ENCODE measurements around the gene PRSS38.

PRSS38 gene

DNA sequence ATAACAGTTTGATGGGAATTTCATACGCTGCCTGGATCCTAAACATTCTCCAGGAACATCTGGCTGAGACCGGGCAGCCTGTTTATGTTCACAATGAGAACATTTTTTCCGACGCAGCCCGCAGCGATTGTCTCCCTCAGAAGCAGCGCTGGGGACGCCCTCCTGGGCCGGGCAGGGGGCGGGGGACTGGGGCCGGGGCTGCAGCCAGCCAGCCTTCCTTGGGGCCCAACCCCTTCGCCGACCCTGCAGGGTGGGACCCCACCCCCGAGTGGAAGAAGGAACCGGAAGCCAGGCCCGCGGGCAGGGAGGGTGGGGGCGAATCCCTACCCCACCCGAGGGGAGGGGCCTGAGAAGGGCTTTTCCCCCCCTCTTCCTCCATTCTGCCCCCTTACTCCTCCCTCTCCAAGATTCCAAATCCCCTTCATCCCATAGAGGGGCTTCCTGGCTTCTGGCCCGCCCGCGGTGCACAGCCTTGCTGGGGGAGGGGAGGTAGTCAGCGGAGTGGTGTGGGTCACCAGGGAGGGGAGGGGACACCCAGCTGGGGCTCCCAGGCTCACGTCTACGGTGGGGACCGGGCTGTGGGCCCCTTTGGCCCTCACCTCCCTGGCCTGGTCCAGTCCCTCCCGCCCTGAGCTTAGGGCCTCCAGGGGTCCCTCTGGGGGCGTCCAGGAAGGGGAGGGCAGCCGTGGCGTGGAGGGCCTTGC, 71.7 kb downstream of the PRSS38 start:
- TF ChIP-seq, protein P1, sequence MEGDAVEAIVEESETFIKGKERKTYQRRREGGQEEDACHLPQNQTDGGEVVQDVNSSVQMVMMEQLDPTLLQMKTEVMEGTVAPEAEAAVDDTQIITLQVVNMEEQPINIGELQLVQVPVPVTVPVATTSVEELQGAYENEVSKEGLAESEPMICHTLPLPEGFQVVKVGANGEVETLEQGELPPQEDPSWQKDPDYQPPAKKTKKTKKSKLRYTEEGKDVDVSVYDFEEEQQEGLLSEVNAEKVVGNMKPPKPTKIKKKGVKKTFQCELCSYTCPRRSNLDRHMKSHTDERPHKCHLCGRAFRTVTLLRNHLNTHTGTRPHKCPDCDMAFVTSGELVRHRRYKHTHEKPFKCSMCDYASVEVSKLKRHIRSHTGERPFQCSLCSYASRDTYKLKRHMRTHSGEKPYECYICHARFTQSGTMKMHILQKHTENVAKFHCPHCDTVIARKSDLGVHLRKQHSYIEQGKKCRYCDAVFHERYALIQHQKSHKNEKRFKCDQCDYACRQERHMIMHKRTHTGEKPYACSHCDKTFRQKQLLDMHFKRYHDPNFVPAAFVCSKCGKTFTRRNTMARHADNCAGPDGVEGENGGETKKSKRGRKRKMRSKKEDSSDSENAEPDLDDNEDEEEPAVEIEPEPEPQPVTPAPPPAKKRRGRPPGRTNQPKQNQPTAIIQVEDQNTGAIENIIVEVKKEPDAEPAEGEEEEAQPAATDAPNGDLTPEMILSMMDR (IDR thresholded peaks at IDR 0.05) = no peak

DNA sequence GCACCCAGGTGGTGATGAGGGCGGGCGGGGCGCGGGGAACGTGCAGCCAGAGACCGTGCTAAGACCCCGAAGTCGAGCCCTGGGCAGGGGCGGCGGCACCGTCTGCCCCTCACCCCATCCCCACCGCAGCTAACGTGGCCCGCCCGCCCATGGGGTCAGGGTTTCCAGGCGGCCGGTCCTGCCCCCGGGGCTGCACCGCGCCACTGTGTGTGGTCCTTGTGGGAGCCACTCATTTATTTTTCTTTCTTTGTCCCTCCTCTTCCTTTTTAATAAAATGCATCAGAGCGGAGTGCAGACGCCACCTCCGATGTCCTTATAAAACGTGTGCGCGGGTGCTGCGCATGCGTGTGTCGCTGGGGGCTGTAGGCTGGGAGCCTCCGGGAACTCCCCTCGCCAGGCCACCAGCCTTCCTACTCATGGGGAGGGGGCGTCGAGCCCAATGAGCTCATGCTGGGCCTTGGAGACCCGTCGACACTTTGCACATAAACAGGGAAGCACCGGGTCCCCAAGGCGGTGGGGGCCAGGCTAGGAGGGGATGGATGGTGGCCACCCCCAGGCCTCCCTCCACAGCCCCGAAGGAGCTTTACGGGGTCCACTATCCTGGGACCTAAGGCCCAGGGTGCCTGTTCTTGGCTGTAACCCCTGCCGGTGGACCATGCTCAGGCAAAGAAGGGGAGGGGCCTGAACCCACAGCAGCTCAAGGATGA, 72.4 kb downstream of the PRSS38 start:
- no peaks in the 10 kb centered on the region for H3K9me3 ChIP-seq
- no peaks in the 10 kb centered on the region for H3K4me1 ChIP-seq (ENCODE audit: control insufficient read depth in 1 of 2, insufficient read depth in 1 of 2, low read depth in 1 of 2, low read length in 1 of 2)
- H3K27ac ChIP-seq = no peak overlapping the region
- TF ChIP-seq, protein P1 (IDR thresholded peaks at IDR 0.05) = no peak
- H3K4me3 ChIP-seq (ENCODE audit: low read depth in 1 of 2, low read length in 1 of 2) = no peak overlapping the region
- peaks cover 35% of the 10 kb centered on the region for H3K27me3 ChIP-seq
- no peaks in the 10 kb centered on the region for H3K36me3 ChIP-seq

More for the DNA sequence above, 71.7 kb downstream of the PRSS38 start:
- H3K27me3 ChIP-seq = peaks cover 35% of the 10 kb centered on the region
- no peaks in the 10 kb centered on the region for H3K36me3 ChIP-seq
- H3K4me3 ChIP-seq (ENCODE audit: low read depth in 1 of 2, low read length in 1 of 2) = no peak overlapping the region
- no peaks in the 10 kb centered on the region for H3K9me3 ChIP-seq
- no peaks in the 10 kb centered on the region for H3K4me1 ChIP-seq (ENCODE audit: control insufficient read depth in 1 of 2, insufficient read depth in 1 of 2, low read depth in 1 of 2, low read length in 1 of 2)
- H3K27ac ChIP-seq = no peak overlapping the region

DNA sequence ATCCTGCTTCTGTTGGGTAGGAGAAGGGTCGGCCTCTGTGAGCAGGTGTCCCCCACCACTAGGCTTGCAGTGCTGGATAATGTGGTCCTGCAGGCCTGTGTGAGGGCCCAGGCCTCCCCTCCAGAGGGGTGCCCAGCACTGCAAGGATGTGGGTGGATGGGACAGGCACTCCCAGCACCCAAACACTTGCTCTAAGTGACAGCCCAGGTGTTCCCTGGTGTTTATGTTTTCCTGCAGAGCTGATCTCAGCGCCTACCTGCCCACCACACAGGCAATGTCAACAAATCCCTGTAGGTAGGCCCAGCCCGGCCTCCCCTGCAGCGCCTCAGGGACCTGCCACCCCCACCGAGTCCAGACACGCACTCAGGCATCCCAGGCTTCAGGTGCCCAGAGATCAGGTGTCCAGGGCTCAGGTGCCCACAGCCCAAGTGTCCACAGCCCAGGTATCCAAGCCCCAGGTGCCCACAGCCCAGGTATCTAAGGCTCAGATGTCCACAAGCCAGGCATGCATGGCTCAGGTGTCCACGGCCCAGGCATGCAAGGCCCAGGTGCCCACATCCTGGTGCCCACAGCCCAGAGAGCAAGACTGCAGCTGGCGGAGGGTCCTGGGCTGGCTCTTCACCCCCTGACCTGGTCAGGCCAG, 73.0 kb downstream of the PRSS38 start:
- Histone ChIP-seq H3K4me1 (ENCODE audit: control insufficient read depth in 1 of 2, insufficient read depth in 1 of 2, low read depth in 1 of 2, low read length in 1 of 2) (no peaks in the 10 kb centered on the region), H3K9me3 (no peaks in the 10 kb centered on the region), H3K27ac (no peak overlapping the region), H3K4me3 (ENCODE audit: low read depth in 1 of 2, low read length in 1 of 2) (no peak overlapping the region), H3K27me3 (peaks cover 35% of the 10 kb centered on the region), H3K36me3 (no peaks in the 10 kb centered on the region)
- TF ChIP-seq, protein P1 (IDR thresholded peaks at IDR 0.05) = no peak

DNA sequence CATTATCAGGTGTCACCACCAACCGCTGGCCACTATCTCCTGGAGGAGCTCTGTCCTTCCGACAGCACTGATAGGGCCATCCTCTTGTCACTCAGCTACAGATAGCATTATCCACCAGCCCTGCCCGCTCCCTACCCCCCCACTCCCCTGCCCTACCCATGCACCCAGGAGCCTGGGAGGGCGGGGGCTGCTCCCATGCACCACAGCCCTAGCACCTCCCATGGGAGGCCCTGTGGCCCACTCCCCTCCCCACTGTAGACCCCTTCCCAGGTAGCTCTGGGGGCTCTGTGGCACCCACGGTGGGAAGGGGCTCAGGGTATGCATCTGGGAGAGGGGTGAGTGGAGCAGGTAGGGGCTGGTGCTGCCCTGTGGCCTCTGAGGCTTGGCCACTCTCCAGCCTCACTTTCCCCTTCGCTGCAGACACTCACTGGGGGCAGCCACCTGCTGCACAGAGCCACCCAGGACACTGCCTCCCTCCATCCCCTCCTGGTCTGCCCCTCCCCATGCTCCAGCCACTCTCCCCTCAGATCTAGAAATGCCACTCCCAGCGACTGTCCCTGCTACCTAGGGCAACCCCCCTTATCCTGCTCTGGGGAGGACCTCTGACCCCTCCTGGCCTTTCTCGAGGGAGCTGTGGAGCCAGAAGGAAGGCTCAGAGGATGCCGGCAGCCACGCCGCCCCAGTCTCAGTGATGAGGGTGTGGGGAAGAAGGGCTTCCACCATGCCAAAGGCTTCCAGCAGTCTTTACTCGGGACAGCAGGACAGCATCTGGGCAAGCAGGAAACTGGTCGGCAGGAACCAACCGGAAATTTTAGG, 73.8 kb downstream of the PRSS38 start:
- Histone ChIP-seq H3K9me3 (no peaks in the 10 kb centered on the region), H3K4me3 (ENCODE audit: low read depth in 1 of 2, low read length in 1 of 2) (no peak overlapping the region), H3K4me1 (ENCODE audit: control insufficient read depth in 1 of 2, insufficient read depth in 1 of 2, low read depth in 1 of 2, low read length in 1 of 2) (no peaks in the 10 kb centered on the region), H3K36me3 (no peaks in the 10 kb centered on the region), H3K27ac (no peak overlapping the region), H3K27me3 (peaks cover 35% of the 10 kb centered on the region)
- TF ChIP-seq, protein P1 (IDR thresholded peaks at IDR 0.05) = no peak

DNA sequence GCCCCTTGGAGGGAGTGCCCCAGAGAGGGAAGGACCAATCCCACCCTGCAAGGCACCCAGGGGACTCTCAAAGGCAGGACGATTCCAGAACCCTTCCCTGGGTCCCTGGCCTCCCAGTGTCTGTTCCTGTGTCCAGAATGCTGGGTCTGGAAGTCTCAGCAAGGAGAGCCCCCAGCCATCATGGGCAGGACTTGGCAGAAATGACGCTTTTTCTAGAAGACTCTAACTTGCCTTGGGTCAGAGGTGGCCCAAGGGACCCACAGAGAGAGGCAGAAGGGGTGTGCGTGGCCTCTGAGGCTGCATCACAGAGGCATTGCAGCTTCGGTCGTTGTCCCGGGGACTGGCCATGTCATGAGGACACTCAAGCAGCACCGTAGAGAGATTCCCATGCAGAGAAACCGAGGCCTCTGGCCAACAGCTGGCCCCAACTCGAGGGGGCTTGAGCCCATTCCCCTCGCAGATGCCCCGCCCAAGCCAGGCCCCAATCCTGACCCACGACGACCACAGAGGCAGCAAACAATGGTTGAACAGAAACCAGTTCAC, 74.5 kb downstream of the PRSS38 start:
- Histone ChIP-seq H3K4me1 (ENCODE audit: control insufficient read depth in 1 of 2, insufficient read depth in 1 of 2, low read depth in 1 of 2, low read length in 1 of 2) (no peaks in the 10 kb centered on the region), H3K9me3 (no peaks in the 10 kb centered on the region), H3K27me3 (peaks cover 35% of the 10 kb centered on the region), H3K36me3 (no peaks in the 10 kb centered on the region), H3K4me3 (ENCODE audit: low read depth in 1 of 2, low read length in 1 of 2) (no peak overlapping the region), H3K27ac (no peak overlapping the region)
- TF ChIP-seq, protein P1 (IDR thresholded peaks at IDR 0.05) = no peak
